SJSA1 (cell line): Measurements from ENCODE around the gene IL5RA. TPM values are rescaled to one million over a fixed set of nuclear protein-coding genes. Genes with fewer than 3 reads are reported as not detected.
A peak's percentile ranks its signal among the peaks of the same experiment; 100 is the strongest.

Source experiments
- DNase-seq, 2 experiments: peaks; one replicate each; pipeline ENCODE4 v3.0.0-alpha.2; 2015 to 2020; ENCODE audit warnings: low spot score in 2 of 2, low read depth in 1 of 2
- H3K27ac ChIP-seq: fragments of 250-450 bp; sonication (Bioruptor Pico); 2 replicates; pipeline ENCODE4 v1.5.1; 2020; ENCODE audit warnings: mild to moderate bottlenecking, moderate library complexity
- H3K27me3 ChIP-seq: fragments of 250-450 bp; sonication (Bioruptor Pico); replicated peaks from 2 replicates; pipeline ENCODE4 v1.5.1; 2020; ENCODE audit warnings: mild to moderate bottlenecking, moderate library complexity
- H3K36me3 ChIP-seq: fragments of 250-450 bp; sonication (Bioruptor Pico); 2 replicates; pipeline ENCODE4 v1.5.1; 2020; ENCODE audit warnings: mild to moderate bottlenecking
- H3K4me1 ChIP-seq: fragments of 250-450 bp; sonication (Bioruptor Pico); replicated peaks from 2 replicates; pipeline ENCODE4 v1.6.1; 2021; ENCODE audit warnings: mild to moderate bottlenecking
- H3K4me3 ChIP-seq: fragments of 250-450 bp; sonication (Bioruptor Pico); 2 replicates; pipeline ENCODE4 v1.5.1; 2020; ENCODE audit warnings: mild to moderate bottlenecking
- H3K9me3 ChIP-seq: fragments of 250-450 bp; sonication (Bioruptor Pico); replicated peaks from 2 replicates; pipeline ENCODE4 v1.5.1; 2020; ENCODE audit warnings: mild to moderate bottlenecking
- total RNA-seq: library from RNA; depleted of rRNA; stranded (reverse); fragments of >200 nt; shearing (Covaris generic); gene quantifications from 2 replicates; pipeline ENCODE4 v1.2.3, GENCODE V29; 2014; rRNA removed

The IL5RA gene, protein sequence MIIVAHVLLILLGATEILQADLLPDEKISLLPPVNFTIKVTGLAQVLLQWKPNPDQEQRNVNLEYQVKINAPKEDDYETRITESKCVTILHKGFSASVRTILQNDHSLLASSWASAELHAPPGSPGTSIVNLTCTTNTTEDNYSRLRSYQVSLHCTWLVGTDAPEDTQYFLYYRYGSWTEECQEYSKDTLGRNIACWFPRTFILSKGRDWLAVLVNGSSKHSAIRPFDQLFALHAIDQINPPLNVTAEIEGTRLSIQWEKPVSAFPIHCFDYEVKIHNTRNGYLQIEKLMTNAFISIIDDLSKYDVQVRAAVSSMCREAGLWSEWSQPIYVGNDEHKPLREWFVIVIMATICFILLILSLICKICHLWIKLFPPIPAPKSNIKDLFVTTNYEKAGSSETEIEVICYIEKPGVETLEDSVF
- not detected in 2 replicates for total RNA-seq

DNA sequence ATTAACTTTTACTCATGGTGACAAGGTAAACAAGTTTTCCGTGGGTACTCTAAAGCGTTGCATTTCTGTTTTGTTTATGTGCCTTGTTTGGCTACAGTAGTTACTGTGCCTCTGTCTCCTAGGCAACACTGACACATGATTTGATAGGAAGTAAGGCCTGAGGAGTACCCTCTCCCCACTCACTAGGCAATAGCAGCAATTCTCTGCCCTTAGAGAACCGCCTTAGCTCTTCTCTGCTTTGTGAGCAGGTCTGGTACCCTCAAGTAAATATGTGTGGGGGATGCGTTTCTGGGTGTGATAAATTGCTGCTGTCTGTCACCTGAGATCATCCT is at the start of gene IL5RA:
IL5RA (minus strand) TSS at position 76 of the 332 bp plus-strand sequence. CDS start 5,390 bp downstream, outside the sequence.
- H3K4me3 ChIP-seq, result no peak within 1 kb of the TSS
- no peak within 1 kb of the TSS for H3K27ac ChIP-seq
- H3K36me3 ChIP-seq, result no peaks in the 10 kb centered on the region
- no peak for DNase-seq
- H3K4me1 ChIP-seq, result no peaks in the 10 kb centered on the region
- no peaks in the 10 kb centered on the region for H3K27me3 ChIP-seq
- no peaks in the 10 kb centered on the region for H3K9me3 ChIP-seq

DNA sequence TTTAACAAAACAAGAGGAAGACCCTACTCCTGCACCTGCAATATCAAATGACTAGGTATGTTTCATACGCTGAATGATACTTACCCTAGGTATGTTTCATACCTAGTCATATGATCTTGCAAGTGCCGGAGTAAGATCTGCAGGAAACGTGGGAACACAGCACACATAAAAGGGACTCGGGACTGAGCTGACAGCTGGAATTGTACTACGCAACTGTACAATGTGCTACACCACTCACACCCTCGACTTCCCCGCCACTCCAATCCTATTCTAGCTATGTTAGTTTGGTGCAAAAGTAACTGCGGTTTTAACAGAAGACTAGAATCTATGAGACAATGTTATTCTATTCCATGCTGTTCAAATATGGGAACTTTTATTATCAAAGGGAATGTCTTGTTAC is 47.3 kb upstream of the IL5RA start:
- Histone ChIP-seq H3K36me3 (peaks cover 38% of the 10 kb centered on the region), H3K4me1 (no peaks in the 10 kb centered on the region), H3K27ac (no peak overlapping the region), H3K27me3 (no peaks in the 10 kb centered on the region), H3K9me3 (no peaks in the 10 kb centered on the region), H3K4me3 (no peak overlapping the region)
- no peak for DNase-seq

DNA sequence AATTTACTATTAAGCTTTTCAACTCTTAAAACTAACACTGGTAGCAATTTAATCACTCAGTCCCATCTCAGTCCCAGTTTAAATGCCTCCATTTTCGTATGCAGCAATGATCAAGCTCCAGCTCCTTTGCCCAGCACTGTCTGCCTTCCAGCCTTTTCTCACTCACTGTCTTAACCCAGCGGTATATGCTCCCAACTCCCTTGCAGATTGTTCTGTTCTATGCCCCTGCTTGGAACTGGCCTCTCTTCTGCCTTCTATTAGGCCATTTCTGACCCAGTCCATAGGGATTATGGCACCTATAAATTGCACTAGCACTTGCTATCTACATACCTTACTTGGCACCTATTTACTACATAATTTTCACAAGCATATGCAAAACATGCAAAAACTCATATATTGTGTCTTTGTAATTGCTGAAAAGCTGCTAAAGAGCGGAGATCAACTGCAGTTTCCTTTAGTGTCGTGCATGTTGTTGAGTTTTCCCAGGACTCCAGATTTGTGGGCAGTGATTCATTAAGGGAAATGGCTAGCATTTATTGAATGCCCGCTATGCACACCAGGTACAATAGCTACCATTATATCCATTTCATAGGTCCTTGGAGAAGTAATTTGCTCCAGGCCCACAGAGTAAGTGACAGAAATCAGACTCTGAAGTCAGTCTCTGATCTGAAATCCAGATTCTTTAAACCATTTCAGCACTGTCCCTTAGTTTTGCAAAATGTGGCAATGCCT is 44.9 kb upstream of the IL5RA start:
- Histone ChIP-seq H3K36me3 (peaks cover 60% of the 10 kb centered on the region), H3K27ac (no peak overlapping the region), H3K9me3 (no peaks in the 10 kb centered on the region), H3K27me3 (no peaks in the 10 kb centered on the region), H3K4me1 (no peaks in the 10 kb centered on the region), H3K4me3 (no peak overlapping the region)
- DNase-seq, result no peak

DNA sequence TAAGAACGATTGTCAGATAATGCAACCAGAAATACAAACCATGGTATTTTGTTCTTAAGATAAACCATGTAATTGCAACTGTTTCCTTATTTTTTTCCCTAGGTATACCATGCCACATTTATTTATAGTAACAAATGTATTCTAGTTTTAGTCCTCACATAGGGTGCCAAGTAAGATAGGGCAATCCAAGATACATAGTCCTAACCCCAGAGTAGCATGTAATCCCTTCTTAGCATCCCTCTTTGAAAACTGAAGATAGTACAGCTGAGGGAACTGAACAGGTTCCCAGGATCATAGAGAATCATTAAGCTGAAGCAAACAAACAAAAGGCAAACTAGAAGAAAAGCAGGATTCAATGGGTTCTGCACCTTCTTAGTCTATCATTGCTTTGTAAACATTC is 41.3 kb upstream of the IL5RA start:
- Histone ChIP-seq H3K27ac (no peak overlapping the region), H3K4me1 (no peaks in the 10 kb centered on the region), H3K36me3 (peaks cover 84% of the 10 kb centered on the region), H3K27me3 (no peaks in the 10 kb centered on the region), H3K9me3 (no peaks in the 10 kb centered on the region), H3K4me3 (no peak overlapping the region)
- no peak for DNase-seq

DNA sequence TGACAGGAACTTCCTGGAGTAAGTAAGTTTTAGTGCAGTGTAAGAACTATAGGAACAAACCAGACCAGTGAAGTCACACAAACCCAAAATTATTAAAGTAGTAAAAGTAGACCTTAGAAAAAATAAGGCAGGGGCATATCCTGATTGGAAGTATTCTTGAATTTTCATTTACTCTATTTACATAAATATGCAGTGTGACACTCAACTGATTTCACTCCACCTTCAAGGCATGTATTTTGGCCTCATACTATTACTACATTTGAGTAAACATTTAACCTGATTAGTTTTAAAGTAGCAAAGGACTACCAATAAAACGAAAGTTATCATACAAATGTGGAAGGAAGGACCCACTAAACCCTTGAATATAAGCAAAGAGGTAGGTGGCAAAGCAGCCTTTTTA is 39.4 kb upstream of the IL5RA start:
- DNase-seq, result no peak
- H3K4me1 ChIP-seq, result no peaks in the 10 kb centered on the region
- H3K9me3 ChIP-seq, result no peaks in the 10 kb centered on the region
- H3K27me3 ChIP-seq, result no peaks in the 10 kb centered on the region
- no peak overlapping the region for H3K27ac ChIP-seq
- H3K4me3 ChIP-seq, result no peak overlapping the region
- H3K36me3 ChIP-seq, result peaks cover 91% of the 10 kb centered on the region

DNA sequence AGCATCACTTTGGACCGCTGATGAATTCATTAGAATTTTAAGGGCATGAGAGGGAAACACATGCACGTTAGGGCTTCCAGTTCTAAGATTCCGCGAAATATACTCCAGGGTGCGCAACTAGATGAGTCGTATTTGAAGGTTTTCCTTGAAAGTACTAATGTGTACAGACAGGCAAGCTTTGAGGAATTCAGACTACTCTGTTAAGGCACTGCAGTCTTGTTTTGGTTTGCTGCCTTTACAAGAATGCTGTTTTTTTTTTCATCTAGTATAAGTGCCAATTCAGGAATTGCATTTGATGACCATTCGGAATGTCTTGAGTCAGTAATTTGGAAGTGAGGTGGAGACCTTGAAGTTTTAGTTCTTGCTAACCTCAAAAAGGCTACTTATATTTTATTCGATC is 35.7 kb upstream of the IL5RA start:
- Histone ChIP-seq H3K9me3 (no peaks in the 10 kb centered on the region), H3K27me3 (no peaks in the 10 kb centered on the region), H3K27ac (no peak overlapping the region), H3K36me3 (peaks cover 94% of the 10 kb centered on the region), H3K4me3 (no peak overlapping the region), H3K4me1 (no peaks in the 10 kb centered on the region)
- DNase-seq, result no peak

DNA sequence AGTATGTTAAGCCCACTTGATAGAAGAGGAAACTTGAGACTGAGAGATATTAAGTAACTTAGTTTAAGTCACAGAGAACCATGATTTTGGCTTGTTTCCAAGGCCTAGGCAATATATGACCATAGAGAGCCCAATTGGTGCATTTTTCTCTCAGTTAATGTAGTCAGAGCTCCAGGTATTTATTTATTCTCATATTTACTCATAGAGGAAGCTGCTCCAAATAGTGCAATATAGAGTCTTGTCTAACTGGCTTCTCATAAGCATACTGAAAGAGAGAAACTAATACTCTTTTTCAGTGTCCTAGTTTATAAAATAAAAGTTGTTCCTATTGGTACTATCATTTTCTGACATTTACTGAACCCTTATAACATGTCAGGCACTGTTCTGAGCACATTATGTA is 31.8 kb upstream of the IL5RA start:
- Histone ChIP-seq H3K4me3 (no peak overlapping the region), H3K4me1 (no peaks in the 10 kb centered on the region), H3K36me3 (peaks cover 98% of the 10 kb centered on the region), H3K27me3 (no peaks in the 10 kb centered on the region), H3K27ac (no peak overlapping the region), H3K9me3 (no peaks in the 10 kb centered on the region)
- no peak for DNase-seq

DNA sequence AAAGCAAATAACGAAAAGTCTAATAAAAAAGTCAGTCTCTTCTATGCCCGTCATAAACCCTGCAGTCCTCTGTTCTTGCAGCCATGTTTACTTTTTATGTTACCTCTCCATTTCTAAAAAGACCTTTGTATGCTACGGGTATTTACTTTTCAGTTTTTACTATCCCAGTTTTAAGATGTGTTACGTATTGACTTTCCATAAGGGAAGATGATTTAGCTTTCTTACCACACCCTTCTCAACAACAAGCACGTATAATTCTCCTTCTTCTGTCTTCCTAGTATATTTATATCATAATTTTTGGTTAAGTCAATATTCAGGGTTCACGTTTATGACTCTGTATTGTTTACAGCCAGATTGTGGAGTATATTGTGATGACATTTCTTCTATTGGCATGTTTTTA is 27.4 kb upstream of the IL5RA start:
- no peak overlapping the region for H3K27ac ChIP-seq
- H3K36me3 ChIP-seq, result peaks cover 88% of the 10 kb centered on the region
- no peak overlapping the region for H3K4me3 ChIP-seq
- H3K4me1 ChIP-seq, result no peaks in the 10 kb centered on the region
- no peaks in the 10 kb centered on the region for H3K9me3 ChIP-seq
- no peak for DNase-seq
- H3K27me3 ChIP-seq, result no peaks in the 10 kb centered on the region

DNA sequence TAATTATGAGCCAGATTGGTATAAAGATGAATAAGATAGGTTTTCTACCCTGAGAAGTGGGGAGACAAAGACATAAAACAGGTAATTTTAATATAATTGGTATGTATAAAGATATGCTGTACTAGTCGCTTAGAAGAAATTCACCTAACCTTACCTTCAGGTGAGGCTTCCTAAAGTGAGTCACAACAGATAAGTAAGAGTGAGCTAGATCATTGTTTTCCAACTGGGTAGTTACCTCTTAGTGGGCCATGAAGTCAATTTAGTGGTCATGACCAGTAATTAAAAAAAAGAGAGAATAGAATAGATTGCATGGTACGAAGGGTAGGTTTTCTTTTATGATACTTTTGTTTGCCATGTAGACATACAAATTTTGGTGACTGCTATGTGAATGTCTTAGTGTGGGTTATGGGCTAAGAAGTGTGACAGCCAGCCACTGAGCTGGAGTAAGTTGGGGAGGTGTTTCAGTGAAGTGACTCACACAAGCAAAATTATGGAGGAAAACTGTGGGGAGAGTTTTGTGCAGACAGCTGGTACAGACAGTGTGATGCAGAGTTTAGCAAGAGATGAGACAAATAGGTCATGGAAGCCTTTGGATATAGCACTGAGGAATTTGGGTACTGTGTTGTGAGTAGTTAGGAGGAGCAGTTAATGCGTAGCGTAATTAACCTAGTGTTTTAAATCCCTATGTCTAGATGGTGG is 24.7 kb upstream of the IL5RA start:
- Histone ChIP-seq H3K9me3 (no peaks in the 10 kb centered on the region), H3K4me1 (no peaks in the 10 kb centered on the region), H3K27me3 (no peaks in the 10 kb centered on the region), H3K27ac (no peak overlapping the region), H3K36me3 (peaks cover 75% of the 10 kb centered on the region), H3K4me3 (no peak overlapping the region)
- DNase-seq, result no peak

DNA sequence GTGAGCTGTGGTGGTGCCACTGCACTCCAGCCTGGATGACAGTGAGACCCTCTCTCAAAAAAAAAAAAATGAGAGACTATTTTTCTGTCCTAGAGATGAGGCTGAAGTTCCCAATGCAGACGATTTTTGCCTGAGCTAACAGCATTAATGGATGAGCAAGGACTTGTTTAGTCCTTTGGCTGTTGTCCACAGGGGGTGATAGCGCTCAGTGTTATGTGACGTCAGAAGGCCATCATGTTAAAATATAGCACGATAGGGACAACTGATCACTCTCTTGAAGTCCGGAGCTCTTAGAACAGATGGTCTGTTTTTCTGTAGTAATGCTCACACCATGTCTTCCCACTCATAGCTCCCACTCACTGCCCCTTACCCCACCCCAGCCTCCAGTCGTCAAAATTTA is 23.3 kb upstream of the IL5RA start:
- no peak overlapping the region for H3K27ac ChIP-seq
- H3K4me3 ChIP-seq, result no peak overlapping the region
- H3K36me3 ChIP-seq, result peaks cover 75% of the 10 kb centered on the region
- H3K9me3 ChIP-seq, result no peaks in the 10 kb centered on the region
- DNase-seq, result no peak
- no peaks in the 10 kb centered on the region for H3K27me3 ChIP-seq
- H3K4me1 ChIP-seq, result no peaks in the 10 kb centered on the region

DNA sequence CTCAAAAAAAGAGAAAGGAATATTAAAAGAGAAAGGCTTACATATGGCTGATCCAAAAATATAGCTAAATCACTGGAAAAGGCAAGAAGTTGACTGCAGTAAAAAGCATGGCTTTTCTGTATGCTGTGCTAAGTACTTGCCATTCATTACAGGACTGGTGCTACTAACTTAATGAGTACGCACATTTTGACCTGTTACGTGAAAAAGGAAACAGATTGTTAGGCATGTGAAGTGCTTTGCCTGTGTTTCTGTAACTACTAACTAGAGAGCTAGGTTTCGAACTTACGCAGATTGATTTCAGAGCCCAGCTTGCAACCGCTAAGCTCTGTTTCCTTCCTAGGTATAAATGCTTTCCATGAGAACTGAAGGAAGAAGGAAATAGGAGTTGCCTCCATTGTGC is 19.4 kb upstream of the IL5RA start:
- Histone ChIP-seq H3K4me3 (no peak overlapping the region), H3K9me3 (no peaks in the 10 kb centered on the region), H3K36me3 (peaks cover 48% of the 10 kb centered on the region), H3K4me1 (peaks cover 5% of the 10 kb centered on the region), H3K27ac (no peak overlapping the region), H3K27me3 (no peaks in the 10 kb centered on the region)
- no peak for DNase-seq

DNA sequence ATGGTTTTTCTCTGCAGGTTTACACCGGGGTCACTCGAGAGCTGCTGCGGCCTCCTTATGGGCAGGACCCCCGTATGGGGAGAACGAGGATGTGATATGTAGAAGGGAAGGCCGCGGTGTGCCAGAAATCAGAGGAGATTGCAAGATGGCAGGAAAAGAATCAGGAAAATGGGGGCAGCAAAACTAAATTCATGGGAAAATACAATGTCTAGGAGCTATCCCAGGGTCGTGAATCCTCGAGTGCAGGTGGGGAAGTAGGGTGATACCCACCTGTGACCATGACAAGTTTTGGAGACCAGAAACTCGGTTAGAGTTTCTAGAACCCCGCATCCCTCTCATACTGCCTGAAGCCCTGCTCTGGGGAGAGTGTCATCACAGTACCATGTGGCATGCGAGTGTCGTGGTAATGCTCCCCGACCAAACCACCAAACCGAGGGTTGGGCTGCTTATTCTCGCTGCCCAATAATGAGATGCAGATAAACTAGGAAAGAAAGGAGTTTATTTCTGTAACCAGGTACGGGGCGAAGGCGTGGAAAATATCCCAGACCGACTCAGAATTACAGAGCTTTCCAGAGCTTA is 17.3 kb upstream of the IL5RA start:
- peaks cover 5% of the 10 kb centered on the region for H3K4me1 ChIP-seq
- peaks cover 34% of the 10 kb centered on the region for H3K36me3 ChIP-seq
- H3K27me3 ChIP-seq, result no peaks in the 10 kb centered on the region
- H3K9me3 ChIP-seq, result no peaks in the 10 kb centered on the region
- peak overlapping the region; percentile 94 for H3K27ac ChIP-seq
- peak in 1 of 2 experiments; percentile 43 for DNase-seq
- H3K4me3 ChIP-seq, result peak overlapping the region; percentile 90

DNA sequence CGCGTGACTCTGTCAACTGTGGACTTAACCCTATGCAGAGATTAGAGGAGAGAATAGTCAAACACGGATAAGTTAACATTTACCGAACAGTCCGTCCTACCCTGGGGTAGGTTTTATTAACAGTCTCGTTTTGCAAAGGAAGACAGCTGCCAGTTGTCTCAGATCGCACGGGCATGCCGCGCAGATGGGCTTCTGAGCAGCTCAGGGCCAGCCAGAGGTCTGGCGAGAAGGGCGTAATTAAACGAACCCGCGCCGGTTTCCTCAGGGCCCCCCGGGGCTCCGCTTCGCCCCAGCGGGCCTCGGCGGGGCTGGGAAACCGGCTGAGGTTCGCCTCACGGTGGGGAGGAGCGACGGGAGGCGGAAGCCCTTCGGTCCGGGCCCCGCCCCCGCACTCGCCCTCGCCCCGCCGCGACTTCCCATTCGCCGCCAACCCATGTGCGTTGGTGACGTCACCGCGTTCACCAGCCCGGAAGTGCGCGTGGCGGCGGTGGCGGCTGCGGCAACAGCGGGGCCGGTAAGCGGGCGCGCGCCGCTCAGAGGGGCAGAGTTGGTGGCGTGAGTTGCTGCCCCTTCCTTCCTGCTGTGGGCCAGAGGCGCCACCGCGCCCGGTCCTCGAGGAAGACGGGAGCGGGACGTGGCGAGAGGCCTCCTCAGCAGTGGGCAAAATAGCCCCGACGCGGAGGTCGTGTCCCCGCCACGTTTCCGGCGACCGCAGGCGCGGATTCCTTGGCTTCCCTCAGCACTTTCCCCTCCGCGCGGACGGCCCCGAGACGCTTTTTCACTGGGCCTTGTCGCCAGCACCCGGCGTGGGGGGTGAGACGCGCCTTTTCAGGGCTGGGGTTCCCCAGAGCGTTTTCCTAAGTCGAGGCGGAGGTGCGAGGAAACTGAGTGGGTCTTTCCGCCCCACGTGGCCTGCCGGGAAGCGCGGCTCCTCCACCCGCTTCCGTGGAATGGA is 16.6 kb upstream of the IL5RA start, which contains the start of gene TRNT1:
TRNT1 (plus strand) TSS at position 464 of the 955 bp plus-strand sequence. CDS start 2,101 bp downstream, outside the sequence.
- Histone ChIP-seq H3K27ac (peak within 1 kb of the TSS; percentile 94), H3K4me1 (peaks cover 5% of the 10 kb centered on the region)

More for the DNA sequence above, 16.6 kb upstream of the IL5RA start, which contains the start of gene TRNT1:
- Histone ChIP-seq H3K9me3 (no peaks in the 10 kb centered on the region), H3K27me3 (no peaks in the 10 kb centered on the region), H3K36me3 (peaks cover 34% of the 10 kb centered on the region), H3K4me3 (peak within 1 kb of the TSS; percentile 90)
- DNase-seq, result peak; percentile 93 to 94
